ENCODE measurements around the gene ITPRID1.
"Not testable (repeated sequence)": the region's sequence is repeated elsewhere in the genome, so short reads cannot be mapped to it uniquely, and the experiment has no call there.

The ITPRID1 gene

DNA sequence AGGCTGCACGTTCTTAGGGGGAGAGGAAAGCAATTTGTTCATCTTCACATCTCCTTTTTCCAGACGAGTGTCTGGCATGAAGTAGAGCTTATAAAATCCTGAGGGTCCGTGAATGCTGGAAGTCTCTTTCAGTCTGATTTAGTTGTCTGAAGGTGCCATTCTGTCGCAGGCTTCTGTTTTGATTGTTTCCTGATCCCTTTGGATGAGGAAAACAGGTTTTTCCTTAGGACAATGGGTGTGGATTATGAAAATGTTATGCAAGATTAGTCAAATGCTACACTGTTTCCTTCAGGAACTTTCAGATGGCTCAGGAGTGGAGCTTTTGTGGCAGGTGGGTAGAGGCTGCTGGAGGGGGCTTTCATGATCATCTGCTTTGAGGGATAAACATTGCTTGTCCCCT lies at the start of gene ITPRID1:
Gene ITPRID1, plus strand, starts transcription at position 301 of the 400 bp plus-strand sequence. CDS start 38,935 bp downstream, outside the sequence.
- Histone ChIP-seq H3K9me3 (replicated peaks in 1 of 11) (peaks cover 7 to 23% (median 19%) of the 10 kb centered on the region in 11 experiments; a peak in 21 of 22 replicates), H3K36me3 (no peaks in the 10 kb centered on the region), H3K4me3 (no peak within 1 kb of the TSS), H3K27me3 (no peaks in the 10 kb centered on the region), H3K4me2 (no peak within 1 kb of the TSS), H3K4me1 (no peaks in the 10 kb centered on the region), H4K20me1 (no peaks in the 10 kb centered on the region), H3K9ac (no peak within 1 kb of the TSS), H3K27ac (no peak within 1 kb of the TSS)
- no peak for TF ChIP-seq Cebpa-rat (IDR thresholded peaks at IDR 0.05)

DNA sequence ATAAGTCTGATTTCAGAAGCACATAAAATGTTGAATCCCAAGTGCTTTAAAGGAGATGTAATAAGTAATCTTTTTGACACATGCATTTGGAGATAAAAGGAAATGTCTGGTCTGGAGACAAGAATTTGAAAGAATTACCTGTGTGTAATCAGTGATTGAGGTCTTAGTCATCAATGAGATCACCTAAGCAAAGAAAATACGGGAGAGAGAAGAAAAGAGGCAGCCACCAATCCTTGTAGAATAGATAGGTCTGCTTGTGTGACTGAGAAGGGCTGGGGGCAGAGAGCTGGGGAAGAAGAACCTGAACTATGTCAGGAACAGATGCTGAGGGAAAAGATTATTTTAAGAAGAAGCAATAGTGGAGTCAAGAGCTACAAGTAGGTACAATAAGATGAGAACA lies 49.3 kb upstream of the ITPRID1 start:
- Histone ChIP-seq H3K4me2 (no peak overlapping the region), H3K36me3 (no peaks in the 10 kb centered on the region), H3K27me3 (no peaks in the 10 kb centered on the region), H3K9ac (no peak overlapping the region), H4K20me1 (no peaks in the 10 kb centered on the region), H3K27ac (no peak overlapping the region), H3K9me3 (replicated peaks in 1 of 11) (no peaks in the 10 kb centered on the region), H3K4me1 (peaks cover 0 to 5% (median 0%) of the 10 kb centered on the region in 10 experiments; a peak in 1 of 20 replicates), H3K4me3 (no peak overlapping the region)
- no peak for TF ChIP-seq Cebpa-rat (IDR thresholded peaks at IDR 0.05)

DNA sequence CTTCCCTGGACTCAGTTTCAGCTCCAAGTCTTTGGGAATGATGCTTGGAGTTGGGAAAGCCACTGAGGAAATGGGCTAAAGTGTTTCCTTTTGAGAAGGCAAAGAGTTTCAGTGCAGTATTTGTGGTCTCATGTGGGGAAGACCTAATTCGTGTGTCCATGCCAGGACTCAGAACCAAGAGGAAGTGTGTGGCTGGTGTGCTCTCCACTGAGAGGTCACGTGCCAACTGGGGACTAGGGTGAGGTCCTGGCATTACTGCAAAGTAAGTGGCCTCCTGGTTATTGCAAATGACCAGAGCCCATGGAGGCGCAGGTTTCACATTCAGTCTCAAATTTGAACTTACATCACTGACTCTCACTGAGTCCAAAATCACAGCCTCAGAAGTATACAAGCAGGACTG lies 48.6 kb upstream of the ITPRID1 start:
- no peaks in the 10 kb centered on the region for H4K20me1 ChIP-seq
- no peaks in the 10 kb centered on the region for H3K9me3 ChIP-seq (replicated peaks in 1 of 11)
- H3K27me3 ChIP-seq, result no peaks in the 10 kb centered on the region
- H3K36me3 ChIP-seq, result no peaks in the 10 kb centered on the region
- no peak overlapping the region for H3K4me3 ChIP-seq
- H3K4me1 ChIP-seq, result peaks cover 0 to 5% (median 0%) of the 10 kb centered on the region in 10 experiments; a peak in 1 of 20 replicates
- H3K9ac ChIP-seq, result no peak overlapping the region
- H3K27ac ChIP-seq, result no peak overlapping the region
- H3K4me2 ChIP-seq, result no peak overlapping the region
- no peak for TF ChIP-seq Cebpa-rat (IDR thresholded peaks at IDR 0.05)

DNA sequence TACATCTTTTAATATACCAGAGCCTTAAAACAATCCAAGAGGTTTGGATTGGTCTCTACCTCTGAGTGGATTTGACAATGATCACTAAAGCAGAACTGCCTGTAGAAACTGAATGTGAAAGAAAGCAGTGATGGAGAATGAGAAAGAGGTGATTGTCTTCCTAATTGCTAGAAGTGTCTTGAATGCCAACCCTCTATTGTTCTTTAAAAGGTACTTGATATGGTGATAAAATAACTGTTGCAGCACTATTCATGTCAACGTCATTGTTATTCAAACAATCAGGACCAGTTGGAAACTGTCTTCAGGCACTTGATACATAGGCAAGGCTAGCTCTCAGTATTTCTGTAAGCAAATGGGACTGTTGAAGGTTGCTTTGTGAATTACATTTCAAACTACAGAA lies 47.9 kb upstream of the ITPRID1 start:
- Histone ChIP-seq H3K9ac (no peak overlapping the region), H3K4me3 (no peak overlapping the region), H3K27me3 (no peaks in the 10 kb centered on the region), H3K4me2 (no peak overlapping the region), H4K20me1 (no peaks in the 10 kb centered on the region), H3K27ac (no peak overlapping the region), H3K4me1 (peaks cover 0 to 5% (median 0%) of the 10 kb centered on the region in 10 experiments; a peak in 1 of 20 replicates), H3K36me3 (no peaks in the 10 kb centered on the region), H3K9me3 (replicated peaks in 1 of 11) (no peaks in the 10 kb centered on the region)
- TF ChIP-seq Cebpa-rat (IDR thresholded peaks at IDR 0.05), result no peak

DNA sequence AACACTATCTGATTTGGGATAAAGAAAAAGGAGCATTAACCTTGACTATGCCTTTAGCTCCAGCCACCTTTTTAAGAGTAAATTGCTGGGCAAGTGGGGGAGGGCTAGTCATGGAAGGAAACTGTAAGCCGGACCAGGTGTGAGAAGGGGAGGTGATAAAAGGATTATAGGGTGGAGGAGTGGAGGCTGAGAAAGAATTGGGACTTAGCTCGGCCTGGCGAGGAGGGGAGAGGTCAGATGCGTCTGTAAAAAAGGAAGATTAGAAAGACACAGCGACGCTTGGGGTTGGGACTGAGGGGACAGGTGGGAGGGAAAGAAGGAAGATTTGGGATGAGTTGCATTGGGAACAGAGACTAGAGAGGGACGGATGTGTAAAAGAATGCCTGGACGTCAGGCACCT lies 43.0 kb upstream of the ITPRID1 start:
- H3K27me3 ChIP-seq; H3K27ac ChIP-seq; H3K4me3 ChIP-seq; H3K9ac ChIP-seq; H3K4me2 ChIP-seq; H3K9me3 ChIP-seq (replicated peaks in 1 of 11); H3K36me3 ChIP-seq; H4K20me1 ChIP-seq; H3K4me1 ChIP-seq: not testable (repeated sequence)

DNA sequence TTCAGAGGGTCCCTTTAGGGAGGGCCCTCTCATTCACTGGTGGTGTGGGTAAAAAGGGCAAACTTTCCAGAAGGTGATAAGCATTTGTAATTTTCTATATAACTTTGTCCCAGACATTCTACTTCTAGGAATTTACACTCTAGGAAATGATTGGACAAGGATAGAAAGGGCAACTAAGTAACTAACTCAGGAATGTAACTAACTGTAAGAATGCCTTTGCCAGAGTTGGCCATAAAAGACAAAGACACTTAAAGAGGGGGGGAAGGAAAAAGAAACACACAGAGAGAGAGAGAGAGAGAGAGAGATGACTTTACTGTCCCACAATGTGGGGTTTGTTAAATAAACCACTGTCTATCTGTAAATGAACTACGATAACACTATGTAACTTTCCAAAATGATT lies 38.5 kb upstream of the ITPRID1 start:
- H3K36me3 ChIP-seq, result no peaks in the 10 kb centered on the region
- no peaks in the 10 kb centered on the region for H3K27me3 ChIP-seq
- TF ChIP-seq Cebpa-rat (IDR thresholded peaks at IDR 0.05), result no peak

DNA sequence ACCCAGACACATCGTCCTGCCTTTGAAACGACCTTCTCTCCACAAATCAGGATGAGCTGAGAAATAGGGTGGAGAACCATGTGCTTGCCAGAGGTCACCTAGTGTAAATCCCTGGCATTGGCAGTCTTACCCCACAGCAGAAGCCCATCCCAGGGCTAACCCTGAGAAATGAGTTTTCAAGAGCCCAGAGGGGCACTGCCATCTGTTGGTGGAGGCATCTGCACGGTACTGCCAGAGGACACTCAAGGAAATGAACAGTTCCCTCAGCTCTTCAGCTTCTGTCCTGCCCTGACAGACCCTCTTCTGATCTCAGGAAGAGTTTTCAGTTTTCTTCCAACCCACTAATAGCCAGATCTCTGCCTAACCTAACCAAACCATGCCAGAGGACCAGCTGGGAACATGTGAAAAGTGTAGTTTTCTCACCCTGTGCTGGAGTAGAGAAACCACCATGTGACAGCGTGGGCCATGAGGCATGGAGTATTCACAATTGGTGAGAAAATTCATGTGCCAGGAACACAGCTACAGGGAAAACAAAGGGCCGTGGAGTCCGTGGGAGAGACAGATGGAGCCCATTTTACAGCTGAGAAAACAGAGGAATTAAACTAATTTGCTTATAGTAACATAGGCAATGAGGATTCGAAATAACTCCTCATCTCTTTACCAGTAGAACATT lies 37.7 kb upstream of the ITPRID1 start:
- Histone ChIP-seq H3K9me3 (replicated peaks in 1 of 11) (no peaks in the 10 kb centered on the region), H3K4me3 (no peak overlapping the region), H3K27ac (no peak overlapping the region), H3K27me3 (no peaks in the 10 kb centered on the region), H4K20me1 (peaks cover 0 to 4% (median 0%) of the 10 kb centered on the region in 11 experiments; a peak in 1 of 22 replicates), H3K9ac (no peak overlapping the region), H3K4me2 (no peak overlapping the region), H3K36me3 (no peaks in the 10 kb centered on the region), H3K4me1 (peaks cover 8 to 24% (median 14%) of the 10 kb centered on the region in 10 experiments; a peak in 19 of 20 replicates)
- no peak for TF ChIP-seq Cebpa-rat (IDR thresholded peaks at IDR 0.05)

More for the DNA sequence above, 38.5 kb upstream of the ITPRID1 start:
- H3K4me3 ChIP-seq, result no peak overlapping the region
- H3K4me2 ChIP-seq, result no peak overlapping the region
- no peaks in the 10 kb centered on the region for H3K9me3 ChIP-seq (replicated peaks in 1 of 11)
- no peak overlapping the region for H3K27ac ChIP-seq
- no peak overlapping the region for H3K9ac ChIP-seq
- peaks cover 8 to 24% (median 14%) of the 10 kb centered on the region in 10 experiments; a peak in 19 of 20 replicates for H3K4me1 ChIP-seq
- peaks cover 0 to 4% (median 0%) of the 10 kb centered on the region in 11 experiments; a peak in 1 of 22 replicates for H4K20me1 ChIP-seq

DNA sequence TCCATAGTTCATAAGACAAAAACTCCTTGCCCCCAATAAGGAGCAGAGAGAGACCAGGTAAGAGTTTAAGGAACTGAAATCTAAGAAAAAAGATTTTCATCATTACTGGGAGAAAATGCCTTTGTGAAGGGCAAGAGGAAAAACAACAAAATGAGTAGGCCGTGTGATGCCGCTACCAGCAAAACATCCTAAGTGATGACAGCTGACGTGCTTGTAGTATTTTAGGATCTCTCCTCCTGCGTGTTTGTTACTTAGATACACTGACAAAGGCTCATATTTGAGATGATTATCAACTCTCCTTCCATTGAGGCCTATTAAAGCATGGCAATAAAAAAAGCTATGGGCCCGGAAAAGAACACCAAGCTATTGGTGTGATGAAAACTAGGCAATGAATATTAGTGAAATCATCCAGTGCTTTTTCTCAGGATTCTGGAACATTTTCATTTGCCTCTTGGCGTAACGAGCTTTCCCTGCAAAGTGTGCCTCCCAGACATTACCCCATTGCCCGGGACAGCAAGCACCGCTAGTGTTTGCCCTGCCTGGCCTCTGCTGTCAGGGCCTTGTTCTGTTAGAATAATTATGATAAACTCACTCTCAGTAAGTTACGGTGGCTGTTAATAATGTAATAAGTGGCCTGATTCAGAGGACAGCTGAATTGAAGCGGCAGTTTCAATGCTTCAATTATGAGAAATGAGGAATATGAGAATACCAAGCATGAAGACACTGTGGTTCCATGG lies 36.8 kb upstream of the ITPRID1 start:
- H3K27me3 ChIP-seq, result no peaks in the 10 kb centered on the region
- no peak overlapping the region for H3K9ac ChIP-seq
- H3K4me3 ChIP-seq, result no peak overlapping the region
- no peaks in the 10 kb centered on the region for H3K36me3 ChIP-seq
- H3K27ac ChIP-seq, result no peak overlapping the region
- no peaks in the 10 kb centered on the region for H3K9me3 ChIP-seq (replicated peaks in 1 of 11)
- peaks cover 8 to 24% (median 14%) of the 10 kb centered on the region in 10 experiments; a peak in 19 of 20 replicates for H3K4me1 ChIP-seq
- no peak for TF ChIP-seq Cebpa-rat (IDR thresholded peaks at IDR 0.05)
- peaks cover 0 to 4% (median 0%) of the 10 kb centered on the region in 11 experiments; a peak in 1 of 22 replicates for H4K20me1 ChIP-seq
- peak overlapping the region in 3 of 11 experiments; percentile 78 to 91 (median 86); a peak in 4 of 22 replicates for H3K4me2 ChIP-seq

DNA sequence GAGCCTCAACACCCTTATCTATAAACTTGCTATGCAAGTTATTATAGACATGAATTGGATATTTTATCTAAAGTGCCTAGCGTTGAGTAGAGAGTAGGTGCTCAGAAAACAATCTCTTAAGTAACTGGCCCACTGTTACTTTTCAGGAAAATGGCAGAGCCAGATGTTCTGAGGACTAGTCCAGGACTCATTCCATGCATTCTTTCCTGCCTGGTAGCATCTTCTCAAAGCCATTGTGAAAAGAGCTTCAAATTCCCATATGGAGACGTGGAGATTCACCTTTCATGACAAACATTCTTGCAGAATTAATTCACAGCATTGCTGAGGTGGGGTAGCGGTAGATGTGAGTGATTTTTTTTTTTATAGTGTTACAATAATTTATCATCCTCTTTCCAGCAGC lies 35.9 kb upstream of the ITPRID1 start:
- Histone ChIP-seq H3K36me3 (no peaks in the 10 kb centered on the region), H4K20me1 (peaks cover 0 to 4% (median 0%) of the 10 kb centered on the region in 11 experiments; a peak in 1 of 22 replicates), H3K4me2 (peak overlapping the region; percentile 34 to 91 (median 65); a peak in 21 of 22 replicates), H3K4me3 (0 out of 20 replicates have a peak overlapping the region, but pooled peaks of 1 of the 10 experiments have one; percentile 1), H3K4me1 (peaks cover 8 to 24% (median 14%) of the 10 kb centered on the region in 10 experiments; a peak in 19 of 20 replicates), H3K9me3 (replicated peaks in 1 of 11) (no peaks in the 10 kb centered on the region), H3K27me3 (no peaks in the 10 kb centered on the region), H3K9ac (peak overlapping the region in 4 of 11 experiments; percentile 16 to 37 (median 29); a peak in 3 of 22 replicates), H3K27ac (peak overlapping the region in 5 of 11 experiments; percentile 11 to 64 (median 43); a peak in 8 of 22 replicates)
- TF ChIP-seq Cebpa-rat (IDR thresholded peaks at IDR 0.05), result no peak
